Naive thymus-derived CD4-positive, alpha-beta T cell (primary cell): ENCODE results near the gene NDOR1. TPM values are rescaled to one million over a fixed set of nuclear protein-coding genes. Genes with fewer than 3 reads are reported as not detected.

Experiments
- ATAC-seq: fragments of 150-1000 bp; cut with Tn5 transposase; 2 replicates; pipeline ENCODE4 v1.10.0; 2021; ENCODE audit warnings: mild to moderate bottlenecking, moderate library complexity
- CTCF ChIA-PET: fragments of 350-600 bp; sonication (Branson Sonifier 250); formaldehyde crosslinking; loops from one replicate; lab custom pipeline; 2021; ENCODE audit warnings: antibody characterized with exemption; lab: Charles Lee
- POLR2A ChIA-PET: fragments of 350-600 bp; sonication (Branson Sonifier 250); formaldehyde crosslinking; loops from one replicate; lab custom pipeline; 2021; ENCODE audit warnings: antibody characterized with exemption, inconsistent platforms; lab: Charles Lee
- DNase-seq, 9 donors: peaks; one replicate each; pipeline versions ENCODE4 v3.0.0 to v3.0.0-alpha.2; 2020 to 2022; ENCODE audit warnings: mixed read lengths in 1 of 9
- H3K27ac ChIP-seq: one replicate; pipeline ENCODE4 v1.7.0; 2013; ENCODE audit warnings: mild to moderate bottlenecking, low read depth, low read length, moderate library complexity
- H3K27me3 ChIP-seq, 2 donors: one replicate each; pipeline ENCODE4 v1.7.0; 2013; ENCODE audit warnings: low read length in 2 of 2, mild to moderate bottlenecking in 2 of 2, moderate library complexity in 2 of 2; ENCODE audit not compliant: control insufficient read depth in 2 of 2, insufficient read depth in 2 of 2
- H3K36me3 ChIP-seq, 3 experiments: 1 replicate in 2 of 3; 2 replicates in 1 of 3; pipeline ENCODE4 v1.7.0; 2013; ENCODE audit warnings: low read length in 3 of 3, mild to moderate bottlenecking in 3 of 3, moderate library complexity in 1 of 3; ENCODE audit not compliant: insufficient read depth in 3 of 3, control insufficient read depth in 2 of 3
- H3K4me1 ChIP-seq, 2 donors: one replicate each; pipeline ENCODE4 v1.7.0; 2013; ENCODE audit warnings: low read length in 2 of 2, mild to moderate bottlenecking in 2 of 2, moderate library complexity in 1 of 2; ENCODE audit not compliant: control insufficient read depth in 2 of 2, insufficient read depth in 2 of 2
- H3K4me3 ChIP-seq: 2 replicates; pipeline ENCODE4 v1.7.0; 2013; ENCODE audit warnings: mild to moderate bottlenecking, low read length
- H3K9me3 ChIP-seq, 3 experiments: 1 replicate in 2 of 3; 2 replicates in 1 of 3; pipeline ENCODE4 v1.7.0; 2013; ENCODE audit warnings: low read length in 3 of 3; ENCODE audit not compliant: control insufficient read depth in 2 of 3
- H3K27ac Mint-ChIP-seq, 9 donors: one replicate each; pipeline ENCODE4 v1.8.0; 2020 to 2022; ENCODE audit warnings: mixed read lengths in 9 of 9, mild to moderate bottlenecking in 8 of 9, moderate library complexity in 5 of 9, inconsistent platforms in 2 of 9
- H3K27me3 Mint-ChIP-seq, 5 donors: one replicate each; pipeline ENCODE4 v1.8.0; 2021 to 2022; ENCODE audit warnings: mixed read lengths in 5 of 5, mild to moderate bottlenecking in 1 of 5
- H3K36me3 Mint-ChIP-seq, 5 donors: one replicate each; pipeline ENCODE4 v1.8.0; 2020 to 2022; ENCODE audit warnings: mixed read lengths in 5 of 5, mild to moderate bottlenecking in 3 of 5, inconsistent platforms in 1 of 5
- H3K4me1 Mint-ChIP-seq, 7 donors: one replicate each; pipeline ENCODE4 v1.8.0; 2020 to 2022; ENCODE audit warnings: mixed read lengths in 7 of 7, mild to moderate bottlenecking in 3 of 7, inconsistent platforms in 1 of 7
- H3K4me3 Mint-ChIP-seq, 10 donors: one replicate each; pipeline ENCODE4 v1.8.0; 2020 to 2022; ENCODE audit warnings: mild to moderate bottlenecking in 10 of 10, mixed read lengths in 10 of 10, moderate library complexity in 6 of 10, inconsistent platforms in 2 of 10
- H3K9me3 Mint-ChIP-seq, 11 donors: one replicate each; pipeline ENCODE4 v1.8.0; 2020 to 2022; ENCODE audit warnings: mixed read lengths in 11 of 11, mild to moderate bottlenecking in 4 of 11, inconsistent platforms in 1 of 11, moderate library complexity in 1 of 11
- intact Hi-C, 2 donors: fragments of 100-400 bp; cut with micrococcal nuclease; formaldehyde crosslinking; loops; one replicate each; pipeline ENCODE4 v1.15.1; 2023
- polyA plus RNA-seq, 2 donors: library from polyadenylated mRNA; unstranded; fragments of 300-500 nt; fragmentation: Illumina TruSeq; gene quantifications; one replicate each; pipeline ENCODE4 v1.2.3, GENCODE V29; 2021
- total RNA-seq, 6 experiments: library from RNA in 5 of 6; stranded (reverse) in 5 of 6; gene quantifications; 1 replicate in 5 of 6; 2 replicates in 1 of 6; pipeline ENCODE4 v1.2.3 and lab custom pipeline; 2021 to 2026

NDOR1 gene
- total and polyA plus RNA-seq, 7 experiments from 2014 or later: 4.5 to 42.0 (median 33.0) TPM

- Histone ChIP-seq H3K4me3 (no peak overlapping the region), H3K4me1 (peaks cover 0 to 16% of the 10 kb centered on the region in 2 donors), H3K27me3 (peaks cover 4 to 28% of the 10 kb centered on the region in 2 donors), H3K9me3 (no peaks in the 10 kb centered on the region), H3K27ac (no peak overlapping the region), H3K36me3 (no peaks in the 10 kb centered on the region)
- Mint-ChIP-seq H3K27me3 (peaks cover 35 to 51% (median 41%) of the 10 kb centered on the region in 5 donors), H3K9me3 (peaks cover 0 to 3% (median 0%) of the 10 kb centered on the region in 11 donors), H3K27ac (peak overlapping the region in 1 of 9 donors; percentile 10), H3K4me3 (no peak overlapping the region), H3K36me3 (no peaks in the 10 kb centered on the region), H3K4me1 (peaks cover 5 to 19% (median 13%) of the 10 kb centered on the region in 7 donors)
- ChIA-PET POLR2A (no interaction called here), CTCF (no interaction called here)
- DNase-seq: no peak
- no peak for ATAC-seq
- intact Hi-C loops: no loop called here
These were observed 45.5 kb upstream of the NDOR1 start for GRCh38 chr9:137160054-137160425.

- ChIA-PET POLR2A (no interaction called here), CTCF (no interaction called here)
- no peak for ATAC-seq
- no peak overlapping the region for H3K4me3 Mint-ChIP-seq
- no peaks in the 10 kb centered on the region for H3K36me3 ChIP-seq
- H3K4me3 ChIP-seq: no peak overlapping the region
- no peaks in the 10 kb centered on the region for H3K36me3 Mint-ChIP-seq
- H3K27me3 ChIP-seq: peaks cover 4 to 32% of the 10 kb centered on the region in 2 donors
- peaks cover 5 to 19% (median 13%) of the 10 kb centered on the region in 7 donors for H3K4me1 Mint-ChIP-seq
- H3K9me3 Mint-ChIP-seq: peaks cover 0 to 3% (median 0%) of the 10 kb centered on the region in 11 donors
- peaks cover 0 to 16% of the 10 kb centered on the region in 2 donors for H3K4me1 ChIP-seq
- peaks cover 30 to 55% (median 35%) of the 10 kb centered on the region in 5 donors for H3K27me3 Mint-ChIP-seq
- H3K27ac Mint-ChIP-seq: no peak overlapping the region
- H3K9me3 ChIP-seq: no peaks in the 10 kb centered on the region
- DNase-seq: no peak
- intact Hi-C loops: no loop called here
- H3K27ac ChIP-seq: no peak overlapping the region
These were observed 44.6 kb upstream of the NDOR1 start for GRCh38 chr9:137160716-137161557.

- peaks cover 0 to 9% of the 10 kb centered on the region in 2 donors for H3K4me1 ChIP-seq
- no peak overlapping the region for H3K4me3 ChIP-seq
- POLR2A ChIA-PET: no interaction called here
- Mint-ChIP-seq H3K27me3 (peaks cover 32 to 59% (median 38%) of the 10 kb centered on the region in 5 donors), H3K27ac (no peak overlapping the region), H3K4me1 (peaks cover 5 to 19% (median 10%) of the 10 kb centered on the region in 7 donors), H3K9me3 (peaks cover 0 to 3% (median 0%) of the 10 kb centered on the region in 11 donors), H3K36me3 (no peaks in the 10 kb centered on the region), H3K4me3 (peak overlapping the region in 1 of 10 donors; percentile 3)
- no peaks in the 10 kb centered on the region for H3K9me3 ChIP-seq
- H3K27ac ChIP-seq: no peak overlapping the region
- CTCF ChIA-PET: no interaction called here
- ATAC-seq (no peak), DNase-seq (no peak)
- intact Hi-C loops: no loop called here
- H3K27me3 ChIP-seq: peaks cover 8 to 28% of the 10 kb centered on the region in 2 donors
- no peaks in the 10 kb centered on the region for H3K36me3 ChIP-seq
These were observed 43.7 kb upstream of the NDOR1 start for GRCh38 chr9:137161558-137162486.

- ChIA-PET POLR2A (interaction anchor here (1.0 kb wide), 1 partner anchor 61 kb away, joined by 3 read pairs; no protein-coding TSS in a partner anchor), CTCF (no interaction called here)
- Histone ChIP-seq H3K27ac (no peak overlapping the region), H3K4me3 (no peak overlapping the region), H3K27me3 (peaks cover 4 to 21% of the 10 kb centered on the region in 2 donors), H3K9me3 (no peaks in the 10 kb centered on the region), H3K4me1 (no peaks in the 10 kb centered on the region), H3K36me3 (no peaks in the 10 kb centered on the region)
- H3K4me1 Mint-ChIP-seq: peaks cover under 1 to 15% (median 10%) of the 10 kb centered on the region in 7 donors
- peaks cover 0 to 2% (median 0%) of the 10 kb centered on the region in 11 donors for H3K9me3 Mint-ChIP-seq
- no peak overlapping the region for H3K27ac Mint-ChIP-seq
- DNase-seq (no peak), ATAC-seq (peak; percentile 53)
- peak overlapping the region in 2 of 10 donors; percentile 38 to 60 for H3K4me3 Mint-ChIP-seq
- intact Hi-C loops: no loop called here
- H3K27me3 Mint-ChIP-seq: peaks cover 28 to 60% (median 34%) of the 10 kb centered on the region in 5 donors
- no peaks in the 10 kb centered on the region for H3K36me3 Mint-ChIP-seq
These were observed 42.8 kb upstream of the NDOR1 start for GRCh38 chr9:137162505-137163364.

- peaks cover 22 to 55% (median 28%) of the 10 kb centered on the region in 5 donors for H3K27me3 Mint-ChIP-seq
These were observed 42.2 kb upstream of the NDOR1 start for GRCh38 chr9:137163365-137163715.

GRCh38 chr9:137163805-137164204, 41.7 kb upstream of the NDOR1 start:
- Histone ChIP-seq H3K4me3 (no peak overlapping the region), H3K9me3 (no peaks in the 10 kb centered on the region), H3K27ac (no peak overlapping the region), H3K27me3 (peaks cover 4 to 17% of the 10 kb centered on the region in 2 donors), H3K4me1 (no peaks in the 10 kb centered on the region), H3K36me3 (no peaks in the 10 kb centered on the region)
- no peak overlapping the region for H3K27ac Mint-ChIP-seq
- H3K36me3 Mint-ChIP-seq: no peaks in the 10 kb centered on the region
- ATAC-seq (no peak), DNase-seq (no peak)
- H3K4me3 Mint-ChIP-seq: peak overlapping the region in 1 of 10 donors; percentile 60
- CTCF ChIA-PET: no interaction called here
- H3K4me1 Mint-ChIP-seq: peaks cover 0 to 13% (median 6%) of the 10 kb centered on the region in 7 donors
- POLR2A ChIA-PET: no interaction called here
- intact Hi-C loops: no loop called here
- H3K27me3 Mint-ChIP-seq: peaks cover 21 to 50% (median 26%) of the 10 kb centered on the region in 5 donors
- H3K9me3 Mint-ChIP-seq: peaks cover 0 to 2% (median 0%) of the 10 kb centered on the region in 11 donors

More at GRCh38 chr9:137163365-137163715, 42.2 kb upstream of the NDOR1 start:
- ATAC-seq (no peak), DNase-seq (no peak)
- peaks cover 4 to 17% of the 10 kb centered on the region in 2 donors for H3K27me3 ChIP-seq
- CTCF ChIA-PET: no interaction called here
- no peaks in the 10 kb centered on the region for H3K4me1 ChIP-seq
- no peak overlapping the region for H3K27ac ChIP-seq
- H3K4me3 ChIP-seq: no peak overlapping the region
- no peaks in the 10 kb centered on the region for H3K36me3 ChIP-seq
- peak overlapping the region in 1 of 10 donors; percentile 60 for H3K4me3 Mint-ChIP-seq
- H3K36me3 Mint-ChIP-seq: no peaks in the 10 kb centered on the region
- peaks cover 0 to 13% (median 5%) of the 10 kb centered on the region in 7 donors for H3K4me1 Mint-ChIP-seq
- intact Hi-C loops: no loop called here
- POLR2A ChIA-PET: interaction anchor here (1.0 kb wide), 1 partner anchor 61 kb away, joined by 3 read pairs; no protein-coding TSS in a partner anchor
- no peaks in the 10 kb centered on the region for H3K9me3 ChIP-seq
- H3K27ac Mint-ChIP-seq: peak overlapping the region in 1 of 9 donors; percentile 55
- H3K9me3 Mint-ChIP-seq: peaks cover 0 to 2% (median 0%) of the 10 kb centered on the region in 11 donors
